ENCODE results near the gene IDH3A. TPM values are rescaled to one million over a fixed set of nuclear protein-coding genes. Genes with fewer than 3 reads are reported as not detected.

Gene IDH3A
- 100 to 1,000 TPM; 169 to 210 (median 187) TPM for total RNA-seq

DNA sequence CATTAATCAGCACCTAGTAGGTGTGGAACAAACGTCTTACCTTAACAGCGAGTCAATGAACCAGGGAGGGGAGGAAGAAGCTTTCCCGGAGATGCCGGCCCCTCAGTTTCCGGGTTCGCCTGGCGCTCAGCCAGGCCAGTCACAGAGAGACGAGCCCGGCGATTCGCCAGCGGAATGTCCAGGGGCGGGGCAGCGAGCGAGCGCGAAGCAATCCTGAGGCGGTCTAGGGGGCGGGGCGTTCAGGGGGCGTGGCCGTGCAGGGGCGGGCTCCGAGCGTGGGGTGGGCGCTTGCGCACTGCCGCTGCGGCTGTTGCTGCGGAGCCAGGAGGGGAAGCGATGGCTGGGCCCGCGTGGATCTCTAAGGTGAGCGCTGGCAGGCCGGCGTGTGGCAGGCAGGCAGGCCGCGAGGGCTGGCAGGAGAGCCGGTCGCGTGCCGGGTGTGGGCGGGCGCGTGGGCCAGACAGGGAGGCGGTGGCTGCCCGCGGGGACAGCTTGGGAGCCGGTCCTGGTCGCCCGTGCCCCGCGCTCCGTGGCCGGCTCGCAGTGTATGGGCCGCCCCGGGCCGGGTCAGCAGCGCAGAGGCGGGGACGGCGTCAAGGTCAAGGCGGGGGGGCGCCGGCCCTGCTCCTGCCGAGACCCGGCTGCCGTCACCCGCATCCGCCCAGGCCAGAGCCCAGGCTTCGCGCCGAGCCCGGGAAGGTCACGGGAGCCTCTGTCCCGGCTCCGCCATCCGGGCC, at the start of gene IDH3A:
Gene IDH3A, plus strand, starts transcription at position 295 of the 737 bp plus-strand sequence. Its CDS starts 42 bp downstream, at position 337.
- Mint-ChIP-seq H3K27me3 (ENCODE audit: low read depth) (no peaks in the 10 kb centered on the region), H3K36me3 (ENCODE audit: insufficient read depth) (peaks cover 3% of the 10 kb centered on the region)
- peak; percentile 94 to 95 for ATAC-seq

GRCh38 chr15:78100886-78101285, 48.3 kb upstream of the IDH3A start:
- no peaks in the 10 kb centered on the region for H3K27me3 Mint-ChIP-seq (ENCODE audit: low read depth)
- no peak for DNase-seq
- no peak for ATAC-seq
- H3K4me3 Mint-ChIP-seq: no peak overlapping the region
- H3K9me3 Mint-ChIP-seq: no peaks in the 10 kb centered on the region
- H3K4me1 Mint-ChIP-seq (ENCODE audit: low read depth): peaks cover 36% of the 10 kb centered on the region
- no peaks in the 10 kb centered on the region for H3K36me3 Mint-ChIP-seq (ENCODE audit: insufficient read depth)

More for the DNA sequence above, at the start of gene IDH3A:
- DNase-seq: peak; percentile 100
- no peaks in the 10 kb centered on the region for H3K9me3 Mint-ChIP-seq
- peaks cover 36% of the 10 kb centered on the region for H3K4me1 Mint-ChIP-seq (ENCODE audit: low read depth)
- H3K4me3 Mint-ChIP-seq: peak within 1 kb of the TSS; percentile 96

GRCh38 chr15:78101423-78102105, 47.6 kb upstream of the IDH3A start:
- peaks cover 43% of the 10 kb centered on the region for H3K4me1 Mint-ChIP-seq (ENCODE audit: low read depth)
- no peak for ATAC-seq
- H3K9me3 Mint-ChIP-seq: no peaks in the 10 kb centered on the region
- DNase-seq: no peak
- no peak overlapping the region for H3K4me3 Mint-ChIP-seq
- no peaks in the 10 kb centered on the region for H3K36me3 Mint-ChIP-seq (ENCODE audit: insufficient read depth)
- H3K27me3 Mint-ChIP-seq (ENCODE audit: low read depth): no peaks in the 10 kb centered on the region

- H3K27me3 Mint-ChIP-seq (ENCODE audit: low read depth): no peaks in the 10 kb centered on the region
- DNase-seq (no peak), ATAC-seq (no peak)
- H3K4me3 Mint-ChIP-seq: no peak overlapping the region
- H3K9me3 Mint-ChIP-seq: no peaks in the 10 kb centered on the region
- no peaks in the 10 kb centered on the region for H3K36me3 Mint-ChIP-seq (ENCODE audit: insufficient read depth)
- peaks cover 44% of the 10 kb centered on the region for H3K4me1 Mint-ChIP-seq (ENCODE audit: low read depth)
Measured at GRCh38 chr15:78102211-78102610, 47.0 kb upstream of the IDH3A start.

DNA sequence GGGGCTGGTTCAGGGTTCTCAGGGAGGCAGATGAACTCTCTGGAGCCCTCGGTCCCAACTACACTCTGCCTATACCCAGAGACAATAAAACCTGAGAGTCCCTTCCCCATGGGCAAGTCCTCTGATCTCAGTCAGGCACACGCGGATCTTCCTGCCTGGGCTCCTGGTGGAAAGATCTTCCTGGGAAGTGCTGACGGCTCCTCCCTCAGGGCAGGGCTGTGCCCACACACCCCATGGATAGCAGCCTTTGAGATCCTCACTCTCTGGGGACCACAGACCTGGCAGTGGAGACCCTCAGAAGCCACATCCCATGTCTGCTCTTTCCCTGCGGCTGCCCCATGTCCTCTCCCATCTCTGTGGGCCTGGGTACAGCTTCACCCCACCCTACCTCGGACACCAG, 46.4 kb upstream of the IDH3A start:
- ATAC-seq: no peak
- DNase-seq: no peak
- Mint-ChIP-seq H3K9me3 (no peaks in the 10 kb centered on the region), H3K4me3 (no peak overlapping the region), H3K4me1 (ENCODE audit: low read depth) (peaks cover 44% of the 10 kb centered on the region), H3K36me3 (ENCODE audit: insufficient read depth) (no peaks in the 10 kb centered on the region), H3K27me3 (ENCODE audit: low read depth) (no peaks in the 10 kb centered on the region)

DNA sequence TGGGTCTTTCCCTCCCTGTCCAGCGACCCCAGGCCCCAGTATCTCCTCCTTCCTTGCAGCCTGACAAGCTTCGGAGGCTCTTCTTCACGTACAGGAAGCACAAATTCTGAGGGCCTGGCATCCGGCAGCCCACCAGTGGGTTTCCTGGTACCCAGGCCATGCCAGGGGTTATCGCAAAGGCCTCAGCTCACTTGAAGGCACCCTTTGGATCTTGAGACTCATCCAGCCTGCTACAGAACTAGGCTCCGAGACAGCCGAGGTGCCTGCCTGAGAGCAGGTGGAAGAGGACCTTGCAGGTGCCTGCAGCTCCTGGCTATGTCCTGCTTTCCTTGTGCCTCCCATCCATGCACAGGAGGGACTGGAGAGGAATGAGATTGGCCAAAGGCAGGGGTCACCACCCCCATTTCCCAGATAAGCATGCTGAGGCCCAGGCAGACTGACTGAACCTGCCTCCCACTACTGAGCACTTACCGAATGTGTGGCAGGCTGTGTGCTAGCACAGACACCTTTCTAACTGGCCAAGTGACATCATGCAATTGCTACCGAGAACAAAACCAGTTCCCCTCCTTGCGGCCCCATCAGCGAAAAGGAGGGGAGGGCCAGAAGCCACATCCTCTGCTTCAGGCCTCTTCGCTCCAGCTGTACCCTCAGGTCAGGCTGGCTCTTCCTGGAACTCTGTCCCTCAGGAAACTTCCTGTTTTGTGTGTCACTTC, 45.6 kb upstream of the IDH3A start:
- peak; percentile 78 for ATAC-seq
- Mint-ChIP-seq H3K36me3 (ENCODE audit: insufficient read depth) (no peaks in the 10 kb centered on the region), H3K4me1 (ENCODE audit: low read depth) (peaks cover 44% of the 10 kb centered on the region), H3K27me3 (ENCODE audit: low read depth) (no peaks in the 10 kb centered on the region), H3K9me3 (no peaks in the 10 kb centered on the region), H3K4me3 (no peak overlapping the region)
- DNase-seq: peak; percentile 34

DNA sequence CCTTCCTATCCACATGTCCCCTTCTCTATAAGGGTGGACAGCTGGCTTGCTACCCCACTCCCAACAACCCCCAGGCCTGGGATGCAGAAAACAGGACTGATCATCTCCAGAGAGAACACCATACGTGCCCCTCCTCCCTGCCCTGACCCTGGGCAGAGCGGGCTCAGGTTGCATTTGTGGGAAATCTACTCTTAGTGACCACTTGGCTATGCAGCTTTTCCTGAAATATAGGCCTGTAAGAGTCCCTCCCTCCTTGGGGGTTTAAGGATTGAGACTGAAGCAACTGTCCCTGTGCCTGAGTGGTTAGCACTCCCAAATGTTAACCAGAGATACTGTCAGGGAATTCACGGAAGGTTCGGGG, 45.1 kb upstream of the IDH3A start:
- Mint-ChIP-seq H3K9me3 (no peaks in the 10 kb centered on the region), H3K27me3 (ENCODE audit: low read depth) (no peaks in the 10 kb centered on the region), H3K4me1 (ENCODE audit: low read depth) (peaks cover 44% of the 10 kb centered on the region), H3K4me3 (no peak overlapping the region), H3K36me3 (ENCODE audit: insufficient read depth) (no peaks in the 10 kb centered on the region)
- no peak for DNase-seq
- ATAC-seq: peak in 1 of 2 donors; percentile 8

DNA sequence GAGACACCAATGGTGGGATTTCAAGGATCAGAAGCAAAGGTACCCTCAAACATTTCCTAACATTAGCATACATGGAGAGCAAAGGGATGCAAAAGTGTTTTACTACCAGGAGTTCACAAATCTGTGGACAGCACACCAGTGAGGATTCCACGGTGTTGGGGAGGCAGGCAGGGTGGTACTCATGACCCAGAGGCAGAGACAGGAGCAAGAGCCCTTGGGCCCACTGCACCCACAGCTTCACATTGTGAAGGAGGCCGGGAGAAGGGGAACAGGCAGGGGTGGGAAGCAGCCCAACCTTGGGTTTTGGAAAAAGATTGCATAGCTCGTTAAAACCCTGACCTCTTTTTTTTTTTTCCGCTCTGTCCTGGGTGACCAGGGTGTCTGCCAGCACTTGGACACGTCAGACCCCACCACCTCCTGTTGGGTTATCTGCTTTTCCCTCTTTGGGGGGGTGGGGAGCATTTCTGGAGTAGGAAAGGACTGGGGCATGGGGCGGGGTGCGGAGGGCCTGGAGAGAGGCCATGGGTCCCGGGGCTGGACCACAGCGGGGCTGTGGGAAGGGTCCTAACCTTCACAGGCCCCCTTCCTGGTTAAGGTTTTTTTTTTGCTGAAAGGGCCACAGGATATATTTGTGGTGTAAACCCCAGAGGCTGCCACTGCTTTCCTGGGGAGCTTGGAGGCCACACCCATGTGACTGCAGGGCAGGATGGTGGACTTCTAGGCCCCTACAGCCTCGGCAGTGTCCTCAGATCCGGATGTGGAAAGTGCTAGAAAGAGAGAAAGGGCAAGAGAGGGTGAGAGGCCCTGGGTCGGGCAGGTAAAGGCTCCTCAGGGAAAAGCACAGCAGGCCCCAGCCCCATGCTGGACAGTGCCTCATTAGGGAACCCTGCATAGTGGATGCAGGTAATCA, 44.3 kb upstream of the IDH3A start:
- Mint-ChIP-seq H3K4me1 (ENCODE audit: low read depth) (peaks cover 44% of the 10 kb centered on the region), H3K27me3 (ENCODE audit: low read depth) (no peaks in the 10 kb centered on the region), H3K36me3 (ENCODE audit: insufficient read depth) (no peaks in the 10 kb centered on the region), H3K4me3 (no peak overlapping the region), H3K9me3 (no peaks in the 10 kb centered on the region)
- ATAC-seq (no peak), DNase-seq (no peak)

GRCh38 chr15:78105476-78106241, 43.5 kb upstream of the IDH3A start:
- Mint-ChIP-seq H3K27me3 (ENCODE audit: low read depth) (no peaks in the 10 kb centered on the region), H3K9me3 (no peaks in the 10 kb centered on the region), H3K4me3 (no peak overlapping the region), H3K4me1 (ENCODE audit: low read depth) (peaks cover 44% of the 10 kb centered on the region), H3K36me3 (ENCODE audit: insufficient read depth) (no peaks in the 10 kb centered on the region)
- ATAC-seq (no peak), DNase-seq (no peak)

- Mint-ChIP-seq H3K27me3 (ENCODE audit: low read depth) (no peaks in the 10 kb centered on the region), H3K36me3 (ENCODE audit: insufficient read depth) (no peaks in the 10 kb centered on the region), H3K4me3 (no peak overlapping the region), H3K9me3 (no peaks in the 10 kb centered on the region), H3K4me1 (ENCODE audit: low read depth) (peaks cover 42% of the 10 kb centered on the region)
- no peak for DNase-seq
- no peak for ATAC-seq
Measured at GRCh38 chr15:78107471-78107870, 41.7 kb upstream of the IDH3A start.

DNA sequence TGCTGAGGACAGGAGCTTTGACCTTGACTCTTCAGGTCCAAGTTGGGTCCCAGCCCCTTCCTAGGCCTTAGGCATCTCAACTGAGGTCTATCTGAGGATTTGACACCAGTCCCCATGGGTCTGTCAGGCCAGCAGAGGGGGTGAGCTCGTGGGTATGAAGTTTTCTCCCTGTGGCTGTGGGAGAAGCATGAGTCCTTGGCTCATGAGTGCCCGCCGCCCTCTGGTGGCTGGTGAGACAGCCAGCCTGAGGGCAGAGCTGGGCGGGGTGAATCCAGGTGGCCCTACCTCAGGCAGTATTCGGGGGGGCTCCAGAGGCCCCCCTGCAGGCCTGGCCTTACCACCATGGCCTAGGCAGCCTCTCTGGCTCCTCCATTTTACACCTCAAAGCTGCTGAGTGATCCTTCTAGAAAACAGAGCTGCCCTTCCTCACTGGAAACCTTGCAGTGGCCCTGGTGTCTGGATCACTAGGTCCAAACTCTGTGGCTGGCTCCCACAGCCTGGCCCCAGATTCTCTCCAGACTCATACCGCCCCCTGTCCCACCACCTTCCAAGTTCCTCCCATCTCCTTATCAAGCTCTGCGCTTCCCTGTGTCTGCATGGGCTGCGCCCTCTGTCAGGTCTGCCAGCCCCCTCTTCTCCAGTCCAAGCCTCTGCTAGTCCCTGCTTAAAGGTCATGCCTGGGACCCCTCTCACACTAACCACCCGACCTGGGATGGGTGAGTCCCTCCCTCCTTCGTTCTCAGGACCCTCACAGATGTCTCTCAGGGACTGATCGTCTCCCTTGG, 40.7 kb upstream of the IDH3A start:
- H3K4me1 Mint-ChIP-seq (ENCODE audit: low read depth): peaks cover 32% of the 10 kb centered on the region
- H3K9me3 Mint-ChIP-seq: no peaks in the 10 kb centered on the region

GRCh38 chr15:78109156-78109555, 40.0 kb upstream of the IDH3A start:
- Mint-ChIP-seq H3K9me3 (no peaks in the 10 kb centered on the region), H3K36me3 (ENCODE audit: insufficient read depth) (no peaks in the 10 kb centered on the region), H3K27me3 (ENCODE audit: low read depth) (no peaks in the 10 kb centered on the region), H3K4me3 (no peak overlapping the region), H3K4me1 (ENCODE audit: low read depth) (peaks cover 25% of the 10 kb centered on the region)
- no peak for DNase-seq
- ATAC-seq: no peak

More for the DNA sequence above, 40.7 kb upstream of the IDH3A start:
- ATAC-seq (peak; percentile 82 to 83), DNase-seq (peak; percentile 84)
- Mint-ChIP-seq H3K36me3 (ENCODE audit: insufficient read depth) (no peaks in the 10 kb centered on the region), H3K4me3 (no peak overlapping the region), H3K27me3 (ENCODE audit: low read depth) (no peaks in the 10 kb centered on the region)

DNA sequence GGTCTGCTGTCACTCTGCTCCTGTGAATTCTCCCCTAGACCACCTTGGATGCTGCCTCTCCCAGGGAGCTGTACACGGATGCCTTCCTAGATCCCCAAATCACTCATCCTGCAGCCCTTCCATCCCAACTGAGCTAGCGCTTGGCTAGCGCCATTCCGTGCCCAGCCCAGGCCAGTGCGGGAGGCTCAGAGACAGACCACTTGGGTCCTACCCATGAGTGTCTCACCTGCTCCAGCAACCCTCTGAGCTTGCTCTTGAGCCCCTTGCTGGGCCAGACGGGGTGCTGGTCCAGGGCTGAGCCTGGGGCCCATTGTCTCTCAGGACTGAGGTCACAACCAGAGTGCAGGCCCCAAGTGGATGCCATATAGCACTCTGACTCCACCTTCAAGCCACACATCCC, 39.1 kb upstream of the IDH3A start:
- no peaks in the 10 kb centered on the region for H3K9me3 Mint-ChIP-seq
- ATAC-seq (no peak), DNase-seq (no peak)
- peaks cover 16% of the 10 kb centered on the region for H3K4me1 Mint-ChIP-seq (ENCODE audit: low read depth)
- no peaks in the 10 kb centered on the region for H3K36me3 Mint-ChIP-seq (ENCODE audit: insufficient read depth)
- H3K27me3 Mint-ChIP-seq (ENCODE audit: low read depth): no peaks in the 10 kb centered on the region
- no peak overlapping the region for H3K4me3 Mint-ChIP-seq

Data from activated T-cell treated with anti-CD3 and anti-CD28 coated beads, Interleukin-2, amount 50 U/mL, for 4 hours (primary cell).